Mesenchymal stem cell (in vitro differentiated cells and primary cell): ENCODE data around the gene PPP1R13B.

Source experiments
- DNase-seq: peaks from one replicate; pipeline ENCODE4 v3.0.0-alpha.2; 2013
- H2AFZ ChIP-seq: one replicate; pipeline ENCODE4 v1.6.1; 2013; ENCODE audit warnings: low read depth, mild to moderate bottlenecking, control low read depth, inconsistent platforms, low read length, moderate library complexity
- H2AK5ac ChIP-seq: 2 replicates; pipeline ENCODE4 v1.6.1; 2013; ENCODE audit warnings: low read length, moderate library complexity, mild to moderate bottlenecking, inconsistent platforms; ENCODE audit not compliant: severe bottlenecking
- H2BK120ac ChIP-seq: one replicate; pipeline ENCODE4 v1.6.1; 2013; ENCODE audit warnings: low read depth, mild to moderate bottlenecking, inconsistent platforms, low read length, moderate library complexity
- H2BK12ac ChIP-seq, 2 experiments: one replicate each; pipeline ENCODE4 v1.6.1; 2013; ENCODE audit warnings: inconsistent platforms in 2 of 2, low read length in 2 of 2, mild to moderate bottlenecking in 2 of 2, moderate library complexity in 2 of 2, control low read depth in 1 of 2
- H2BK15ac ChIP-seq: one replicate; pipeline ENCODE4 v1.6.1; 2013; ENCODE audit warnings: mild to moderate bottlenecking, low read depth, inconsistent platforms; ENCODE audit not compliant: poor library complexity, severe bottlenecking
- H2BK5ac ChIP-seq: 2 replicates; pipeline ENCODE4 v1.6.1; 2013; ENCODE audit warnings: low read depth, mild to moderate bottlenecking, low read length, control low read depth, inconsistent platforms; ENCODE audit not compliant: poor library complexity, severe bottlenecking
- H3K14ac ChIP-seq, 2 experiments: one replicate each; pipeline ENCODE4 v1.6.1; 2013; ENCODE audit warnings: inconsistent platforms in 2 of 2, low read length in 2 of 2, control low read depth in 1 of 2, mild to moderate bottlenecking in 1 of 2, moderate library complexity in 1 of 2
- H3K18ac ChIP-seq, 2 experiments: one replicate each; pipeline ENCODE4 v1.6.1; 2013; ENCODE audit warnings: inconsistent platforms in 2 of 2, low read length in 2 of 2, control low read depth in 1 of 2, low read depth in 1 of 2, mild to moderate bottlenecking in 1 of 2
- H3K23ac ChIP-seq, 2 experiments: one replicate each; pipeline ENCODE4 v1.6.1; 2013; ENCODE audit warnings: inconsistent platforms in 2 of 2, low read length in 2 of 2, mild to moderate bottlenecking in 2 of 2, moderate library complexity in 2 of 2, control low read depth in 1 of 2
- H3K27ac ChIP-seq: 2 replicates; pipeline ENCODE4 v1.5.1; 2013; ENCODE audit warnings: mild to moderate bottlenecking, moderate library complexity, low read length, control low read depth, inconsistent platforms; ENCODE audit not compliant: poor library complexity, severe bottlenecking
- H3K27me3 ChIP-seq, 2 experiments: 2 replicates each; pipeline versions ENCODE4 v1.6.1 to v1.7.0; 2013; ENCODE audit warnings: low read length in 2 of 2, mild to moderate bottlenecking in 2 of 2, moderate library complexity in 2 of 2, control low read depth in 1 of 2, inconsistent platforms in 1 of 2; ENCODE audit not compliant: control insufficient read depth in 1 of 2, insufficient read depth in 1 of 2
- H3K36me3 ChIP-seq, 2 experiments: 2 replicates each; pipeline versions ENCODE4 v1.6.1 to v1.7.0; 2013; ENCODE audit warnings: low read length in 2 of 2, control low read depth in 1 of 2, inconsistent platforms in 1 of 2, low read depth in 1 of 2, mild to moderate bottlenecking in 1 of 2; ENCODE audit not compliant: insufficient read depth in 2 of 2, control insufficient read depth in 1 of 2
- H3K4ac ChIP-seq, 2 experiments: one replicate each; pipeline ENCODE4 v1.6.1; 2013; ENCODE audit warnings: inconsistent platforms in 2 of 2, low read length in 2 of 2, mild to moderate bottlenecking in 2 of 2, moderate library complexity in 2 of 2, control low read depth in 1 of 2, low read depth in 1 of 2
- H3K4me1 ChIP-seq: 2 replicates; pipeline ENCODE4 v1.6.1; 2013; ENCODE audit warnings: low read depth, low read length, control low read depth; ENCODE audit not compliant: control insufficient read depth, insufficient read depth
- H3K4me2 ChIP-seq: 2 replicates; pipeline ENCODE4 v1.6.1; 2013; ENCODE audit warnings: low read length, mild to moderate bottlenecking, inconsistent platforms; ENCODE audit not compliant: poor library complexity, severe bottlenecking
- H3K4me3 ChIP-seq, 2 experiments: 2 replicates each; pipeline versions ENCODE4 v1.5.1 to v1.7.0; 2013; ENCODE audit warnings: low read length in 2 of 2, mild to moderate bottlenecking in 2 of 2, control low read depth in 1 of 2, low read depth in 1 of 2; ENCODE audit not compliant: insufficient read depth in 1 of 2
- H3K79me1 ChIP-seq: replicated peaks from 2 replicates; pipeline ENCODE4 v1.6.1; 2013; ENCODE audit warnings: mild to moderate bottlenecking, control low read depth, low read length, inconsistent platforms; ENCODE audit not compliant: poor library complexity, severe bottlenecking
- H3K9ac ChIP-seq: 2 replicates; pipeline ENCODE4 v1.7.0; 2013; ENCODE audit warnings: mild to moderate bottlenecking, low read length, moderate library complexity
- H3K9me3 ChIP-seq: 2 replicates; pipeline ENCODE4 v1.7.0; 2013; ENCODE audit warnings: mild to moderate bottlenecking, low read length; ENCODE audit not compliant: control insufficient read depth
- H4K8ac ChIP-seq: one replicate; pipeline ENCODE4 v1.6.1; 2013; ENCODE audit warnings: inconsistent platforms, mild to moderate bottlenecking, low read length, moderate library complexity
- H4K91ac ChIP-seq: one replicate; pipeline ENCODE4 v1.6.1; 2013; ENCODE audit warnings: mild to moderate bottlenecking, low read length, inconsistent platforms
- WGBS: methylation state at CpG from one replicate; pipeline ENCODE4 v1.1.7; 2013; ENCODE audit warnings: mixed read lengths; 5-methylcytosine and 5-hydroxymethylcytosine counted together

PPP1R13B gene

DNA sequence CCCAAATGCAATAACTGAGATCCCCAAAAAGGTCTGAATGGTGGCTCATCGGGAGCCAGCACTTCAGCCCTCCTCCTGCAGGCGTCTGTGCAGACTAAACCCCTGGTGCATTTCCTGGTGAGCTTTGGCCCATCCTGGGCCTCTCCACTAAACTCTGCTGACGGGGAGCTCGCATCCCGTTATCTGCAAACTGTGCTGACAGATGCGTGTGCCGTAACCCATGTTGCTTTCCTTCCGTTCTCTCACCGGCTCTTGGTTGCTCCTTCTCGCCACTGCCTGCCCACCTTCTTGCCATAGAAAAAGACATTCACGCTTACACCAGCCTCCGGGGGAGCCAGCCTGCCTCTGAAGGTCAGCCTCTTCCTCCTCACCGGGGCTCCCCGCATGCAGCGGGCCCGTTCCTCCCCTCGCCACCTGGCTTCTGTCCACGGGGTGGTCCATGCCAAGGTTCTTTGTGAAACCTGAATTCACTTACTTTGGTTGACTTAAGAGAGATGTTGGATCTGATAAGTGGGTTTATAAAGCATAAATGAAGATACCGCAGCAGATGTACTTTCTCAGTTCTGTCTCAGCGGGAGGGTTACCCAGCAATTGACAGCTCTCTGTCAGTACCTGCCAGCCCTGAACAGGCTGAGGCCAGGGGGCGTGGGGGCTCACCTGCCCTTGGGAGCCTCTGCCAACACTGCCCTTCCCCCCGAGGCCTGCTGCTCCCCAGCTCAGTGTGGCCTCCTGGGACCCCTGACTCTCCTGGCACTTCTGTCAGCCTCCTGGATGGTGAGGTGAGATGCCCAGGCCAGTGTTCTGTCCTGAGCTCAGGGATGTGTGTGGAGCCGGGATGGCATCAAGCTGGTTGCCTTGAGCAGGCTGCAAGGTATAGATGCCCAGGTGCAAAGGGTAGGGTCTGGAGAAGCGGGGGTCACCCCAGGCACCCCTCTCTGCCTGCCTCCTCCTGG is 117.6 kb downstream of the PPP1R13B start:
- Histone ChIP-seq H2BK12ac (no peak overlapping the region), H3K9me3 (no peaks in the 10 kb centered on the region), H3K27me3 (no peaks in the 10 kb centered on the region), H3K4me2 (no peak overlapping the region), H3K4me3 (no peak overlapping the region), H3K4me1 (peaks cover 11% of the 10 kb centered on the region), H2AFZ (no peak overlapping the region), H3K23ac (no peak overlapping the region), H2AK5ac (no peak overlapping the region), H2BK15ac (no peak overlapping the region), H2BK5ac (no peak overlapping the region), H3K14ac (no peak overlapping the region), H3K27ac (no peak overlapping the region), H3K4ac (no peak overlapping the region), H4K91ac (no peak overlapping the region), H3K18ac (no peak overlapping the region), H3K36me3 (peaks cover 72 to 88% of the 10 kb centered on the region in 2 experiments), H3K9ac (no peak overlapping the region), H4K8ac (no peak overlapping the region), H2BK120ac (no peak overlapping the region), H3K79me1 (peaks cover 52% of the 10 kb centered on the region)
- DNase-seq = no peak
- 96% methylated on average over 24 of the region's 24 CpGs for WGBS

GRCh38 chr14:103728721-103729120 is 118.7 kb downstream of the PPP1R13B start:
- peaks cover 65 to 87% of the 10 kb centered on the region in 2 experiments for H3K36me3 ChIP-seq
- no peak overlapping the region for H2AK5ac ChIP-seq
- no peak overlapping the region for H4K91ac ChIP-seq
- H3K27ac ChIP-seq = no peak overlapping the region
- no peak overlapping the region for H3K23ac ChIP-seq
- no peak overlapping the region for H2BK5ac ChIP-seq
- no peak overlapping the region for H3K4ac ChIP-seq
- H4K8ac ChIP-seq = no peak overlapping the region
- H2AFZ ChIP-seq = no peak overlapping the region
- H3K4me2 ChIP-seq = no peak overlapping the region
- peaks cover 62% of the 10 kb centered on the region for H3K79me1 ChIP-seq
- WGBS = 95% methylated on average over 12 of the region's 12 CpGs
- no peak overlapping the region for H3K9ac ChIP-seq
- H3K27me3 ChIP-seq = no peaks in the 10 kb centered on the region
- no peak overlapping the region for H2BK12ac ChIP-seq
- H2BK15ac ChIP-seq = no peak overlapping the region
- no peak overlapping the region for H3K18ac ChIP-seq
- no peak overlapping the region for H3K4me3 ChIP-seq
- peaks cover 12% of the 10 kb centered on the region for H3K4me1 ChIP-seq
- no peak for DNase-seq
- H3K9me3 ChIP-seq = no peaks in the 10 kb centered on the region
- no peak overlapping the region for H2BK120ac ChIP-seq
- H3K14ac ChIP-seq = no peak overlapping the region

GRCh38 chr14:103728141-103728540 is 119.2 kb downstream of the PPP1R13B start:
- Histone ChIP-seq H3K9me3 (no peaks in the 10 kb centered on the region), H3K36me3 (peaks cover 59 to 85% of the 10 kb centered on the region in 2 experiments), H3K4me2 (no peak overlapping the region), H3K4ac (no peak overlapping the region), H3K27me3 (no peaks in the 10 kb centered on the region), H3K18ac (no peak overlapping the region), H3K23ac (no peak overlapping the region), H2BK12ac (no peak overlapping the region), H3K79me1 (peaks cover 65% of the 10 kb centered on the region), H3K4me3 (no peak overlapping the region), H3K4me1 (peaks cover 16% of the 10 kb centered on the region), H3K27ac (no peak overlapping the region), H3K9ac (no peak overlapping the region), H2BK120ac (no peak overlapping the region), H3K14ac (no peak overlapping the region), H2BK5ac (no peak overlapping the region), H4K91ac (no peak overlapping the region), H2BK15ac (no peak overlapping the region), H4K8ac (no peak overlapping the region), H2AFZ (no peak overlapping the region), H2AK5ac (no peak overlapping the region)
- WGBS = 98% methylated on average over 13 of the region's 19 CpGs
- DNase-seq = no peak

- no peak for DNase-seq
- no peak overlapping the region for H2BK5ac ChIP-seq
- no peak overlapping the region for H3K4me3 ChIP-seq
- 87% methylated on average over 53 of the region's 53 CpGs for WGBS
- no peaks in the 10 kb centered on the region for H3K27me3 ChIP-seq
- H3K9ac ChIP-seq = no peak overlapping the region
- no peak overlapping the region for H3K4ac ChIP-seq
- H4K91ac ChIP-seq = no peak overlapping the region
- no peak overlapping the region for H2BK120ac ChIP-seq
- H4K8ac ChIP-seq = no peak overlapping the region
- peaks cover 20% of the 10 kb centered on the region for H3K4me1 ChIP-seq
- no peak overlapping the region for H3K27ac ChIP-seq
- H3K14ac ChIP-seq = no peak overlapping the region
- no peak overlapping the region for H3K4me2 ChIP-seq
- no peak overlapping the region for H2AFZ ChIP-seq
- H2BK12ac ChIP-seq = no peak overlapping the region
- H2AK5ac ChIP-seq = no peak overlapping the region
- H3K23ac ChIP-seq = no peak overlapping the region
- H3K36me3 ChIP-seq = peaks cover 52 to 80% of the 10 kb centered on the region in 2 experiments
- H3K18ac ChIP-seq = no peak overlapping the region
- no peaks in the 10 kb centered on the region for H3K9me3 ChIP-seq
- peaks cover 68% of the 10 kb centered on the region for H3K79me1 ChIP-seq
- no peak overlapping the region for H2BK15ac ChIP-seq
Measured at GRCh38 chr14:103727313-103727980, 119.9 kb downstream of the PPP1R13B start.
